Measurements from ENCODE around the gene IL17D.
"Not testable (repeated sequence)": the region's sequence is repeated elsewhere in the genome, so short reads cannot be mapped to it uniquely, and the experiment has no call there.

IL17D gene, protein sequence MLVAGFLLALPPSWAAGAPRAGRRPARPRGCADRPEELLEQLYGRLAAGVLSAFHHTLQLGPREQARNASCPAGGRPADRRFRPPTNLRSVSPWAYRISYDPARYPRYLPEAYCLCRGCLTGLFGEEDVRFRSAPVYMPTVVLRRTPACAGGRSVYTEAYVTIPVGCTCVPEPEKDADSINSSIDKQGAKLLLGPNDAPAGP

DNA sequence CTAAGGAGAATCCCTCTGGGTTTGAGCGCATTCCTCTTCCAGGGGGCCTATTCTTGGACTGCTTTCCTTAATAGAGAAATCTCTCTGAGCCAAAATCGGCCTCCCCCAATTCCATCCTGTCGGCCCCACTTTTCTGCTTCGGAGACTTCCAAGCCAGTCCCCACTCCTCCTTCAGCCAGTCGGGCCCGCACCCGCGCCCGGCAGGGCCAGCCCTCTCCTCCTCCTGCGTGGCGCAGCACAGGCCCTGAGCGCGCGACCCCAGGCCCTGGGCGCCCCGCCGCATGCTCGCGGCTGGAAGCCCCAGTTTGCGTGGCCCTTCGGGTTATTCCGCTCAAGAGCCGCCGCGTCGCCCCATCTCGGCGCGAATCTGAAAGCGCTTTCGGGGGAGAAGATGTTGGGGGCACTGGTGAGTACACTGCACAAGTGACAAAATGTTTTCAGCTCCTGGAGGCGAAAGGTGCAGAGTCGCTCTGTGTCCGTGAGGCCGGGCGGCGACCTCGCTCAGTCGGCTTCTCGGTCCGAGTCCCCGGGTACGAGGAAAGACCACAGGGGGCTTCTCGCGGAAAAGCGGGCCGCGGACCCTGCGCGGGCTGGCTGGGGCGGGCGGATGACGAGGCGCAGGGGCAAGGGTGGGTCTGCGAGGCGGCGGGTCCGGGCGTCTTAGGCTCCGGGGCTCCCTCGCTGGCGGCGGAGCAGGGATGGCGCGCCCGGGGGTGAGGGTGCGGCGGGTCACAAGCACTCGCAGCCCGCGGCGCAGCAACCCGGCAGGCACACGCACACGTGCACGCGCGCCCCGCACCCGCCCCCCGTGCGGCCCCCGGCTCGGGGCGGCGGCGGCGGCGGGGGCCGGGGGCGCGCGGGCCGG lies at the start of gene IL17D:
Gene IL17D, plus strand, starts transcription at position 785 of the 865 bp plus-strand sequence. CDS start 303 bp downstream, outside the sequence.
- DNase-seq = no peak

DNA sequence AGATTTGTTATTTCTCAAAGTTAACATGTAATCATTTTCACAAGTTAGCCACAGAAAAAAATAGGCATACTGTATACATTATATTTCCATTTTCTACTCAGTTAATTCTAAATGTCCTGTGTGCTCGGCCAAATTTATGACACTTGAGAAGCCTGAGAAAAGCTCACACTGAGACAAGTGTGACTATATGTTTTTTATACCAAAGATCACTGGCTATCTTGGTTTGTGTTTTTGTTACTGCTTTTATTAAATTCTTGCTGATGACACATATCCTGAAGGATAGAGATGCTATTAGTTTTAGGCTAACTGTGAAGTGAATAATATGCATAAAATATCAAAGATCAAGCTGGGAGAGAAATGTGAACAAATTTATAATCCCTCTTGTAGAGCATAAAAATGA lies 49.3 kb upstream of the IL17D start:
- DNase-seq = no peak

DNA sequence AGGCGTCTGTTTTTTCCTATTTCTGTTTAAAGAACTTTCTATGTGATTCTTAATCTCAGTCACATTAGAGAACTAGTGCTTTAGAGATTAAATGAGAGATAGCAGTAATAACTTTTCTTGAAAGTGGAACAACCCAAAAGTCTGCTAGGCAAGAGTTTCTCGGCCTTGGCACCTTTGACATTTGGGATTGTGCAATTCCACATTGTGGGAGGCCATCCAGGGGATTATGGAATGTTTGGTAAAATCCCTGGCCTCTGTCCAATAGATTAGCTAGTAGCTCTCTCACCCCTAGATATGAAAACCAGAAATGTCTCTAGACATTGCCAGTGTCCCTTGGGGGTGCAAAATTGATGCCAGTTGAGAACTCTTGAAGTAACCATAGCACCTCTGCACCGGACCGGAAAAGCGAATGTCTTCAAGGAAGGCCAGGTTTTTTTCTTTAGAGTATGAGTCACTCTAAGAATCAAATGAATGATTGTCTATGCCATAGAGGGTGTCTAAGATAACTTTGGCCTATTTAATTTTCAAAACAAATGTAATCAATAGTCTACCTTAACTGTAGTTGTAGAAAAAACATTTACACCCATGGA lies 45.0 kb upstream of the IL17D start:
- DNase-seq = no peak

DNA sequence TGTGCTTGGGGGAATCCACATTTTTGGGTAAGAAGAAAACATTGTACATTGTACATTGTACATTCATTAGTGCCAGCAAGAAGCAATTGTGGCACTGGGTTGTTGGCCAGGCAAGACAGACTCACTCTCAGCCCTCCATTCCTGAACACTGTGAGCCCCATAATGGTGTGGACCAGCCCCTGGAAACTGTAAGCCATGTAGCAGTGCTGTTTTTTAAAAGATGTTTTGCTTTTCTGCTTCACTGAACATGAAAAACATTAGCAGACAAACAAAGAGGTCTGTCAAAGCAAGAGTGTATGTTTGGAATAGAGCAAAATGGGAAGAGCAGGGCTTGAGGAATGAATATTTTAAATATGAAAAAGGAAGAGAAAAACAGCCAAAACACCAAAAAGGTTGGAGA lies 39.1 kb upstream of the IL17D start:
- DNase-seq = no peak

DNA sequence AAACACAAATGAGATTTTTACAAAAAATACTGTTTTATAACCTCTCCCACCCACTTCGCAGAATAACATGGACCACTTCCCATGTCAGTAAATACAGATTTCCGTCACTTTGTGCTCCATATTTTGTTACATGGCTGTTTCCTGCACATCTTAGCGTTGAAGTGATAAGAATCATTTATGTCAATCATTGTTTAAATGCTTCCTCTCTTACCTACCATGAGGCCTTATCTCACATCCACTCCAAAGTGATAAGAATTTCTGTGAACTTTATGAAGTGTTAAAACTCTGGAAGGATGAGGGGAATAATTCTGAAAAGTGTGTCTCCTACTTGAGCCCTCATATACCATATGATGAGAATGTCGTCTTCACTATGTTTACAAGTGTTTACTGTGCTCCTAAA lies 36.6 kb upstream of the IL17D start:
- DNase-seq = no peak

DNA sequence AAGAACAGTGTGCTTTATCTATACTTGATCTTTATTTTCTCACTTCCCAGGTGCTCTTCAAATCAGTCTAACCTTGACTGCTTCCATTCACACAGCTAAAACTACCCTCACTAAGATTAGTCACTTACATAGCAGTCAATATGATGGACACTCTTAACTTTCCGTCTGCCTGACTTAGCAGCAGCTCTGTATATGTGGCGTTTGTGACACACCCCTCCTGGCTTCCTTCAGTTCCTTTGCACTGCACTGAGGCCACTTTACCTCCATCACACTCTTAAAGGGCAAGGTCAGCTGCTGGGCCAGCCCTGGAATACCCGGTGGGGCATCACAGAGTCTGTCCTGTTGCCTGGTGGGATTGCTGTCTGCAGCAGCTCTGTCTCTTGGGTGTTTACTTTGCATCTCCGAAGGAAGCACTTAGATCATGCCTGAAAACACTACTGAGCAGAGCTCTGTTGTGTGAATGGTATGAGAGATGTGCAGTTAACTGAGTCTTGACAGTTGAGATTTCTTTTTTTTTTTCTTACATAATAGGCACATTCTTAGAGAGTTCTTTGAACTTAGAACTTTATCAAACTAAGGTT lies 35.6 kb upstream of the IL17D start:
- DNase-seq = no peak

DNA sequence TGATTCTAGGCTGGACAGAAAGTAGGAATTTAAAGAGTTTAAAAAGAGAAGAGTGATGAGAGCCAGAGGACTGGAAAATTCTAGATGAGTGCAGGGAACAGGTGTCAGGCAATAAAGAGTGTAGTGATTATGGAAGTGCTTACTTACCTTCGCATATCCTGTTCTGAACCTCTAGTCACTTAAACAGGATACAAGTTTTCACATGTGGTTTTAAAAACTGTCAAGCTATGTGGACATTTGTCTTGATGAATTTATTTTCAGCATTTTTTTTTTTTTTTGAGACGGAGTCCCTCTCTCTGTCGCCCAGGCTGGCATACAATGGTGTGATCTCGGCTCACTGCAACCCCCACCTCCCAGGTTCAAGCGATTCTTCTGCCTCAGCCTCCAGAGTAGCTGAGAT lies 34.3 kb upstream of the IL17D start:
- no peak for DNase-seq

DNA sequence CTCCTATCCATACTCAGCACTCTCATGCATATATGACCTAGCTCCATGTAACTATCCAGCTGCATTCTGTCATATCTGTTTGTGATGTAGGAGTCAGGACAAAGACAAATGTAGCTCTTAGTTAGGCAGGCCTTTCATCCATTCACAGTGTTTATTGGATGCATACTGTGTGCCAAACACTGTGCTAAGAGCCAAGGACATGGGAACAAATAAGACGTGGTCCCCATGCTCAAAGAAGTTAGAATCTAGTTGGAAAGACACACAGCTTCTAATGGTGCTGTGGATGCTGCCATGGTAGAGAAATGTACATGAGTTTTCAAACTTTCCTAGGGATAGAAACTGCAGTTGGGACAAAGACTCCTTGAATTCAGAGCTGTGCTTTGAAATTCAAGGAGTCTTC lies 31.7 kb upstream of the IL17D start:
- DNase-seq = no peak

DNA sequence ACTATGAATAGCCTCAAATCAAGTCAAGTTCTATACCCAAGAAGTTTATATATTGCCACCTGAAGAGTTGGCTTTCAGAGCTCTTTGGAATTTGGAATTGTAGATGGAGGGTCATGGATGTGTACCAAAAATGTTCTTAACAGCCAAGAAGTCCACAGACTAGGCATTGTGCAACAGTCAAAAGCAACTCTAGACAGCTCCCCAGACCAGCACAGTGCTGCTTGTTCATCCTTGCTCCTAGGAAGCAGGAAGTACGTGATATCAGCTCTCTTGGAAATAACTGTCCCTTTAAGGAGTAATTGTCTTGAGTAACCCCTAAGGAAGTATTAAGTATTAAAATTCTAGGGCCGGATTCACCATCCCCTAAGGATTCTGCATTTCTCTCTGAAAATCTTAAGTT lies 30.7 kb upstream of the IL17D start:
- DNase-seq = no peak

DNA sequence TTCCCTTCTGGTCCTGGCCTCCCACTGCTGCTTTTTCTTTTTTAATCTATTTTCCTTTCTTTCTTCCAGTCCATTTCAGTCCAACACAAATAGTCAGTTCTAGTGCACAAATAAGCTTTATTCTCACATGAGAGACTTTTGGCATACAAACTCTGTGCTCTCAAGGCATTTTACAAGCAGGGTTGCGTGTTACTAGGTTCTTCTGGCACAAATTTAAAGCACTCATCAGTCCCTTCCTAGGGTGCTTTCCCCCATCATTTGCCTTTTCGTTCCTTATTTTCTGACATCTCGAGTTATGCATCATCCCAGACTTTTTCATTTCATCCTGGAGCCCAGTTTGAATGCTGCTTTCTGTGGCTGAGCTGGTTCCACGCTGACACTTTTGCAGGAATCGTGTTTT lies 29.8 kb upstream of the IL17D start:
- no peak for DNase-seq

DNA sequence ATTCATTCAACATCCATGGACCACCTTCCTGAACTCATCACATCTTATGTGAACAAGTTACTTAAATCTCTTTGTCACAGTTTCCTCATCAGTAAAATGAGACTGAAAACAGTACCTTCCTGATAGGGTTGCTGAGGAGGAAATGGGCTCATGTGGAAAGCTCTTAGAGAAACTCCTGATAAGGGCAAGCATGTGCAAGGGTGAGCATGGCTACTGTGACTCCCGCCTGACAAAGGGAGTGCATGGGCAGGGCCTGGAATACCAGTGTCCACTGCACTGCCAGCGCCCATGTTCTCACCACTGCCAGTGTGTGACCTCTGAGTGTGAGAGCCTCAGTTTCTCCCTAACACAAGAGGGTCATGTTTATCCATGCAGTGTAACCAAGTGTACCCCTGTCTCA lies 27.3 kb upstream of the IL17D start:
- no peak for DNase-seq

DNA sequence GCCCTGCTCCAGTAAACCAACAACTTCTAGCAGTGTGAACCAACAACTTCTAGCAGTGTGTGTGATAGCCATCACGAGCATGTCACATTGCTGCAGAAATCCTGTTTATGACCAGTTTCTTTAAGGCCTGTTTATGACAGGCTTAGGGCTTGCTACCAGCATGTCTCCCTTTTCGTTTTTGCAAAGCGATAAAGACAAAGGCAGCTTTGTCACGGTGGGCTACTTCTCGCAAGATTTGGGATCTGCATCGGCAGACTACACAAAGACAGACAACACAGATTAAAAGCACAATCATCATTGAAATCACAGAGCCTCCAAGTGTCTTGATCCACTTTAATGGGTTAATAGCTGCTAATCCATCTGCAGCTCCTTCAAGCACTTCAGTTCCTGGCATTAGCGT lies 24.9 kb upstream of the IL17D start:
- not testable (repeated sequence) for DNase-seq

DNA sequence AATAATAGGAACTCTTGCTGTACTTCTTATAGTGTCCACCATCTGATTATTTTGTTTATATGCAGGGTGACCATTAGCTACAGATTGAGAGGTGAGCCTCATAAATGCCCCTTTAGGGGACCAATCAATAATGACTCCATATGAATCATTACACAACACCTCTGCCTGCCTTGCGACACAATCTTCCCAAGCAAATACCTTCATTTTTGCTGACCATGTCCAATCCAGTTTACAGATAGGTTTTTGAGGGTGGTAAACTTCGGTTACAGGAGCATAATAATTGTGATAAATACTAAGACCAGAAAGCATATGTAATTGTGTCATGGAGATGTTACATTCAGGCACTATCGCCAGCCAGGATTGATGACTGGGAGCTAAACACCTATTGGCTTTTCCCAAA lies 23.6 kb upstream of the IL17D start:
- DNase-seq = no peak

DNA sequence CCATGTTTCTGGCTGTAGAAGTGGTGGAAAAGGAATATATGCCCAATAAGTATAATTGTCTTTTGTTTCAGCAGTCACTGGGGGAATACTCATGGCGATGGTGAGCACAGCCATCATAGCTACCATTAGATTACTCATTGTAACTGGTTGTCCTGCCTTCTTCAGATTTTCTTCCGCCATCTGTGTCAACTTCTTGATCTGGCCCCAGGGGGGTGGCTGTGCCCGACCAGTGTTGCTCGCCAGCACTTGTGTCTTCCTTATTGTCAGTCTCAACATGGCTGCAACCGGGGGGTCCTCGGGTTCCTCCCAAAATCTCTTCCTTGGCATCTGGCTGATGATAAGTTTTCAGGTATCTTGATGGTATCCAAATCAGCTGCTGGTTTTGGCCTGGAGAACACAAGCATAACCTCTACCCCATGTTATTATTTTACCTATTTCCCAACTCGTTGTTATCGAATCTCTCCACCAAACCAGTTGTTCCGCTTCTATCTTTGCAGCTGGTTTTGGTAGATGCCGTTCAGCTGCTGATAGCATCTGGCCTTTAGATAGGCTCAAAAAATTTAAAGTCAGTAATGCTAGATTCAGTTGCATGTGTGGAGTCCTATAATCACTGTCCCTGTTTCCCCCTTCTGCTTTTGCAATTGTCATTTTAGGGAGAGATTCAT lies 23.0 kb upstream of the IL17D start:
- no peak for DNase-seq

DNA sequence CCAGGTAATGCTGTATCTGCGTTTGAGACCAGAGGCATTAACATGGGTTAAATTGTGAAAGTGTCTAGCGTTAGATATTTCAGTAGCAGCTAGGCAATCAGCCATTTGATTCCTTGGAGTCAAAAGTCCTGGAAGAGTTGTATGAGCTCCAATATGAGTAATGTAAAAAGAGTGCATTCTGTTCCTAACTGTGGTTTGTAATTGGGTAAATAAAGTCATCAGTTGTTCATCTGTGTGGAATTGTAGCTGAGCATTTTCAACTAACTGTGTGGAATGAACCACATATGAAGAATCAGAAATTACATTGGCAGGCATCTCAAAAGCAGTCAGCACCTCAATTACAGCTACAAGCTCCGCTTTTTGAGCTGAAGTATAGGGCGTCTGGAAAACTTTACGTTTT lies 22.0 kb upstream of the IL17D start:
- DNase-seq = not testable (repeated sequence)

DNA sequence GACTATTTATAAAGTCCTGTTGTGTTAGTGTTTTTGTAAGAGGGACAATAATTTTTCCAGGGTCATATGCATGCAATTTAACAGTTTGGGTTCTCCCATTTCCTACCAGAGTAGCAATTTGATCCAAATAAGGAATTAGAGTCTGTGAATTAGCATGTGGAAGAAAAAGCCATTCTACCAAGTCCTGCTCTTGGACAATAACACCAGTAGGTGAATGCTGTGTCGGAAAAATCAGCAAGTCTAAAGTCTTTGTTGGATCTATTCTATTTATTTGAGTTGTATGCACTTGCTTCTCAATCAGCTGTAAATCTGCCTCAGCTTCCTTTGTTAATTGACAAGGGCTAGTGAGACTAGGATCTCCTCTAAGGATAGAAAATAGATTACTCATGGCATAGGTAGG lies 21.4 kb upstream of the IL17D start:
- no peak for DNase-seq

DNA sequence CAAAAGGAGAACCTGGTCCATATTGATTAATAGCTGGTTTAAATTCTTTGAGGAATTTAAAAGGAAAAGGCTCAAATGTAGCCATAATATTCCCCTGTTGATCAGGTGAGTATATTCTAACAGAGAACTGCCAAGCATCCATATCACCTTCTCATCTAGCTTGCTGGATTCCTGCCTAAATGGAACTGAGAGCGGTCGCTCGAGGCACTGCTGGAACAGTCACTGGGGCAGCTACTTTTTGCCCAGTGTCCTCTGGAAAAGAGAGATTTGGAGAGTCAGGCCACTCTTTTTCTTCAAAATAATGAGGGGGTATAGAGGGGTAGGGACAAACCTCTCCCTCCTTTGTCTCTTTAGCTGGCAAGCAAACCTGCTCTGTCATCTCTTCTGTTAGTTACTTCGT lies 19.5 kb upstream of the IL17D start:
- no peak for DNase-seq

DNA sequence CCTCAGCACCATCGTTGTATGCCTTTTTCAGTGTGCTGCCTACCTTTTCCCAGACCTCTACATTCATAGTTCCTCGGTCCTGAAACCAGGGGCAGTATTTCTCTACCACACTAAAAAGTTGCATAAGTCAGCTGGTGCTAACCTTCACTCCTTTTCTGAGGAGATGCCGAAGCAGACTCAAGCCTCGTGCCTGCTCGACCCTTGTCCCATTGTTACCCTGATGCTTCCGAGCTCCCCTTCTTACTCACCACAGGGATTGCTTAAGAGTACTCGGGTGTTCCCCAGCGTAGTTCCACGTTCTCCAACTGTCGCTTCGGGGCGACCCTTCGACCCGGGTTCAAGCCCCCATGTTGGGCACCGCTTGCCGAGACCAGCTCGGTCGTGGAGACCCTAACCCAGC lies 19.0 kb upstream of the IL17D start:
- DNase-seq = no peak

DNA sequence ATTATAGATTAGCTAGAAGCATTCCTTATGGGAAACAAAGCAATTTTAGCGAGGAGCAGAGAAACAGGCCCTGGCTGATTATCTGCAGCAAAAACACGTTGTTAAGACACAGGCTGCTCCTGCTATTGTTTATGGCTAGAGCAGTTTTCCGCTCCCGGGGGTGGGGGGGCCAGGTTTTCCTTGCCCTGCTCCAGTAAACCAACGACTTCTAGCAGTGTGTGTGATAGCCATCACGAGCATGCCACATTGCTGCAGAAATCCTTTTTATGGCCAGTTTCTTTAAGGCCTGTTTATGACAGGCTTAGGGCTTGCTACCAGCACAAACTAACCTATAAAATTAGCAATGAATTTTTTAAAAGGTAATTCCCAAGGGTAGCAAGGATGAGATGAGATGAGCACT lies 18.4 kb upstream of the IL17D start:
- DNase-seq = no peak

DNA sequence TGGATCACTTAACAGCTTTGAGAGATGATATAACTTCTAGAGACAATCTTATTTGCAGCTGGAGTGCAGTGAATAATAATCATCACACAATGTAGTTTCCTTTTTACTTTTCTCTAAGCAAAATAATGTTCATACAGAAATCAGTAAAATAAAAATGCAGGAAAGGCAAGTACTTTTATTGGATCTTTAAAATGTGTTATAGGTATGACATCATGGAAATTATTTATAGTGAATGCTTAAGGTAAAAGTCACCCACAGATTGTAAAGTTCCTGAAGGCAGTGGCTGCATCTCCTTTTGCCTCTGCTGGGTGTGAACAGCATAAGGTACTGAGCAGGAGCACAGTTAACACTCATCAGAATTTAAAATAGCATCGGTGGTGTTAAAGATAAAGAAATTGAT lies 17.3 kb upstream of the IL17D start:
- DNase-seq = no peak

DNA sequence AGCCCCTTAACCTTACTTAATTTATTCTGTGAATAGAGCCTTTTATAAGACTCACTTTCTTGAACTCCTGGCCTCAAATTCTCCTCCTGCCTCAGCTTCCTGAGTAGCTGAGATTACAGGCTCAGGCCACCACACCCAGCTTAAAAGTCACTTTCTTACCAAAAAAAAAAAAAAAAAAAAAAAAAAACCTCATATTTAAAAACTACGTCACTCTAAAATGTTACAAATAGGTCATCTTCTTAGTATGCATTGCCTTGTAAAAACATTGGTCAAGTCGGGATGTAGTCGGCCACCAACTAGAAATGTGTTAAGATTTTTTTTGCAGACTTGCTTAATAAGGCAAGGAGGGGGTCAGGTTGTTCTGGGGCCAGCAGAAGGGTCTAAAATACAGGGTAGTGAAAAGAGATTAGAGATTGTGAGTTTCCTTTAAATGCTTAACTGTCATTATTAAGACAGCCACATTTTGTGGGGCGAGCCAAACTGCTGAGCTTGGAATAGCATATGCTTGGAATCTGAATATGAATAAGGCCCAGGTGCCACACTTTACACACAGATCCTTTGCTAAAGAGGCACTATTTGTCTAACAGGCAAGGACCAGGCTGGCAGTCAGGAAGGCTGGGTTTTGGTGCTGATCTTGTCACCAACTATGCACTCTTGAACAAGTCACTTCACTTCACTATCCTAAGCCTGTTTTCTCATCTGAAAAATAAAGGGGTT lies 16.5 kb upstream of the IL17D start:
- no peak for DNase-seq

DNA sequence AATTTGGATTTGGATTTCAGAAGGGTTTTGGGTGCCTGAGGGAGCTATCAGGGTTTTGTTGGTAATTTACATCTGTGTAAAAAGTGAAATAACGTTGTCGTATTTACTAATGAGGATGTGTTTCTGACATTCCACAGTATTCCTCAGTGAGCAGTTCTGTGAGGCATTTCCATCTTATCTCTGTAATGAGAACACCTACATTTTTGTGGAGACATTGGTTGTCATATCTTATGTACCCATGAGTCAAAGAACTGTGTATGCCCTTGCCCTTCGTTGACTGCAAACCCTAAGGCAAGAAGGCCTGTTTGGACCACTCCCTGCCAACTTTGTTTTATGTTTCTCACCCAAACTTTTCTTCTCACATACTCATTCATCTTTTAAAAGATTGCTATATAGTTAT lies 14.2 kb upstream of the IL17D start:
- DNase-seq = no peak

DNA sequence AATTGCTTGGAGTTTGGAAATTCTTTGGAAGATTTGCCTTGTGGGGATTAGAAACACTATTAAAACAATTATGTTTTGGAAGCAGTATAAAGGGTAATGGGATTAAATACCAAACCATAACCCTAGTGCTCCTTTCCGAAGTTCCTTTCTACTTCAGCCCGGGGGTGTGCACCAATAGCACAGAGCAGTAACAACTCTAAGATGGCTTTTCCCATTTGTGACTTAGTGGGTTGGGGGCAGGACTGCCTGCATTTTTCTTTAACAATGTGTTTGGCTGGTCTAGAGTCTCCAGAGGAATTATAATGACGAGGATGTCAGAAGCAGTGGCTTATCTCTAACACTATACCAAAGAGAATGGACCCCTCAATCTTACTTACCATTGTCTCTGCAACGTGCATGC lies 11.9 kb upstream of the IL17D start:
- no peak for DNase-seq
